Progenitor cell of endocrine pancreas (in vitro differentiated cells): ENCODE measurements around the gene RASAL2. TPM values are rescaled to one million over a fixed set of nuclear protein-coding genes. Genes with fewer than 3 reads are reported as not detected.

Source experiments
- DNase-seq: peaks from one replicate; pipeline ENCODE4 v3.0.0; 2021; ENCODE audit warnings: low spot score; ENCODE audit not compliant: unreplicated experiment
- H3K27ac Mint-ChIP-seq: 2 replicates; pipeline ENCODE4 v1.8.0; 2021; ENCODE audit warnings: mild to moderate bottlenecking, moderate library complexity, mixed read lengths
- H3K27me3 Mint-ChIP-seq: 2 replicates; pipeline ENCODE4 v1.8.0; 2021; ENCODE audit warnings: mixed read lengths
- H3K36me3 Mint-ChIP-seq: 2 replicates; pipeline ENCODE4 v1.8.0; 2022; ENCODE audit warnings: mixed read lengths; ENCODE audit not compliant: insufficient read depth
- H3K4me1 Mint-ChIP-seq: 2 replicates; pipeline ENCODE4 v1.8.0; 2021; ENCODE audit warnings: low read depth, mixed read lengths
- H3K4me3 Mint-ChIP-seq: 2 replicates; pipeline ENCODE4 v1.8.0; 2021; ENCODE audit warnings: low read depth, mild to moderate bottlenecking, moderate library complexity, mixed read lengths
- H3K9me3 Mint-ChIP-seq: 2 replicates; pipeline ENCODE4 v1.8.0; 2021; ENCODE audit warnings: low read depth, mixed read lengths
- total RNA-seq: library from RNA; stranded (reverse); gene quantifications from 2 replicates; pipeline ENCODE4 v1.2.1, GENCODE V29; 2021
- TF ChIP-seq, protein P1 (sequence below): fragments of 200-600 bp; sonication (generic); IDR thresholded peaks from one replicate; pipeline ENCODE4 v1.5.0; 2021; ENCODE audit warnings: antibody characterized with exemption, mild to moderate bottlenecking; ENCODE audit not compliant: unreplicated experiment

Gene RASAL2
- total RNA-seq, 1 donor from 2014 or later: 28.5 TPM

DNA sequence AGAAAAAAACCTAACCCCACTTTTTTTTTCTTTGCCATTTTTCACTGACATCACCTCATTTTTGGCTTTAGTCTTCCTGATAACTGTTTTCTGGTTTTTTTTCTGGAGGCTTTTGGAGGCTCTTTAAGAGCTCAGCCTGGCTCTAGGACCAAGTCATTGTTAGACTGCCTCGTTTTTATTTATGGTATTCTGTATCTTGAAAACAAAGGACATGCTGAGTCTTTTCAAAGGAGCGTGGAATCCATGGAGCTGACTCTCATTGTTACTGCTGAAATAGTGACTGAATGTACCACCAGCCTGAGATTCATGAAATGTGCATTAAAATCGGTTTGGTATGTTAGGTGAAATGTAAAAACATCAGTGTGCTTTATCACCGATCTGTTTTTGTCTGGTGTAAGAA, 28.0 kb downstream of the RASAL2 start:
- TF ChIP-seq, protein P1, sequence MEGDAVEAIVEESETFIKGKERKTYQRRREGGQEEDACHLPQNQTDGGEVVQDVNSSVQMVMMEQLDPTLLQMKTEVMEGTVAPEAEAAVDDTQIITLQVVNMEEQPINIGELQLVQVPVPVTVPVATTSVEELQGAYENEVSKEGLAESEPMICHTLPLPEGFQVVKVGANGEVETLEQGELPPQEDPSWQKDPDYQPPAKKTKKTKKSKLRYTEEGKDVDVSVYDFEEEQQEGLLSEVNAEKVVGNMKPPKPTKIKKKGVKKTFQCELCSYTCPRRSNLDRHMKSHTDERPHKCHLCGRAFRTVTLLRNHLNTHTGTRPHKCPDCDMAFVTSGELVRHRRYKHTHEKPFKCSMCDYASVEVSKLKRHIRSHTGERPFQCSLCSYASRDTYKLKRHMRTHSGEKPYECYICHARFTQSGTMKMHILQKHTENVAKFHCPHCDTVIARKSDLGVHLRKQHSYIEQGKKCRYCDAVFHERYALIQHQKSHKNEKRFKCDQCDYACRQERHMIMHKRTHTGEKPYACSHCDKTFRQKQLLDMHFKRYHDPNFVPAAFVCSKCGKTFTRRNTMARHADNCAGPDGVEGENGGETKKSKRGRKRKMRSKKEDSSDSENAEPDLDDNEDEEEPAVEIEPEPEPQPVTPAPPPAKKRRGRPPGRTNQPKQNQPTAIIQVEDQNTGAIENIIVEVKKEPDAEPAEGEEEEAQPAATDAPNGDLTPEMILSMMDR: no peak
- Mint-ChIP-seq H3K4me3 (no peak overlapping the region), H3K27ac (no peak overlapping the region), H3K27me3 (no peaks in the 10 kb centered on the region), H3K9me3 (peaks cover 13% of the 10 kb centered on the region), H3K4me1 (peaks cover 6% of the 10 kb centered on the region), H3K36me3 (peaks cover 7% of the 10 kb centered on the region)
- DNase-seq: no peak

DNA sequence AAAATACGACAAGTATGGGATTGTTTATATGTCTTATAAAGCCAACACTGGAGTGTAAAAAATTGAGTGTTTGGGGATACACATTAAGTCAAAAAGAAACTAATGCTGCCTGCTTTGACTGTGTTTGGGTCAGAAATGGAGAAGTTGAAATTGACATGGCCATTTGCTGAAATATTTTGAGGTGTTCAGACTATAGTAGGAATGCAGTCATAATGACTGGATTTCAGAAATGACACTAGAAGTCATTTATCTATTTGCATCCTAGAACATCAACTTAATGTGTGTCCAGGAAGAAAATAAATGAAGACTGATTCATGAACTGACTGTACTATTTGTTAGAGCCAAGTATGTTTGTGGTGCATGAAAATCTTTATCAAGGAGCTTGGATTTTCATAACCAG, 28.4 kb downstream of the RASAL2 start:
- Mint-ChIP-seq H3K9me3 (peaks cover 13% of the 10 kb centered on the region), H3K27me3 (no peaks in the 10 kb centered on the region), H3K4me3 (no peak overlapping the region), H3K36me3 (peaks cover 7% of the 10 kb centered on the region), H3K27ac (no peak overlapping the region), H3K4me1 (peaks cover 7% of the 10 kb centered on the region)
- DNase-seq: no peak
- TF ChIP-seq, protein P1: no peak

DNA sequence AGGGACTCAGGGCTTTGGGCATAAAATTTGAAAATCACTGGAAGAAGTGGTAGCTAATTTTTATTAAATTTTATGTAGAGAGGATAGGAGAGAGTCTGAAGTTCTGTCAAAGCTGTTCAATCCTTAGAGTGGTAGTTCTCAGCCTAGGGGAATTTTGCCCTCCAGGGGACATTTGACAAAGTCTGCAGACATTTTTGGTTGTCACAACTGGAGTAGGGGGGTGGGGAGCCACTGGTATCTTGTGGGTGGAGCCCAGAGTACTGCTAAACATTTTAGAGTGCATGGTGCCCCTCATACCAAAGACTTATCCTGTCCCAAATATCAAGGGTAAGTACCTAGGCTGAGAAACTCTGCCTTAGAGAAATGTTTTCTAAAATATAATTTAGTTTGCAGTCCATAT, 30.2 kb downstream of the RASAL2 start:
- H3K4me3 Mint-ChIP-seq: no peak overlapping the region
- H3K36me3 Mint-ChIP-seq: peaks cover 7% of the 10 kb centered on the region
- no peak overlapping the region for H3K27ac Mint-ChIP-seq
- DNase-seq: no peak
- H3K9me3 Mint-ChIP-seq: peaks cover 13% of the 10 kb centered on the region
- TF ChIP-seq, protein P1: no peak
- H3K27me3 Mint-ChIP-seq: no peaks in the 10 kb centered on the region
- H3K4me1 Mint-ChIP-seq: peaks cover 9% of the 10 kb centered on the region

DNA sequence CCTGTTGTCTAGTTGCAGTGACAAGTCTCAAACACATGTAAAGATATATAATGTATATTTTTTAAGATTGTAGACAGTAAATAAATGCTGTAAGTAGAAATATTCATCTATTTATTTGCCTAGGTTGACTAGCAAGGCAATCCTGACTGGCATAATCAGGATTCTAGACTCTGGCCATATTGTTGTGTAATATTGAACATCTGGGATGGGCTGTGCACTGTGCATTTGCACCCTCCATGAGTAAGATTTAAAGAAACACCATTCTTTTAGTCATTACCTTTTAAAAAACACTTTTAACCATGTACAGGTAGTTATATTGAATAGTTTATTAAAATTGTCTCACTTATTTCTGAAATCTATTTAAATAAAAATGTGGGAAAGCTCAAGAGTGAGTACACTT, 32.4 kb downstream of the RASAL2 start:
- Mint-ChIP-seq H3K27ac (peak overlapping the region; percentile 80), H3K4me1 (peaks cover 9% of the 10 kb centered on the region)

DNA sequence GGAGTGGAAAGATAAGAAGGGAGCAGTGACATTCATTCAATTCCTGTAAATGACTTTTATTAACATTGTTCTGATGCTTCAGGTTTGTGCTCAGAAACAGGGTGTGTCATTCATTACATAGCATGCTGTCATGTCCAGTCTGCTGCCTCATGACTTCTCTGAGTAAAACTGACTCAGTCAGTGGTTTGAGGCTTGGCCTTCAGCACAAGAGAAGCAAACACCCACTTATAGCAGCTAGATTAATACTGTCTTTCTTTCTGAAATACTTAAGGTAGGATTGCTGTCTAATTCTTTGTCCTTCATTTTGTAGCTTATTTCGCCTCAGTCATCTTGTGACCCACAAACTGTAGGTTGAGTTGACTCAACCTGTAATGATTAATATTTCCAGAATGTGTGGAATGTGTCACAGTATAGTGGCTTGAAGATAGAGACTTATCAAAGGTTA, 32.9 kb downstream of the RASAL2 start:
- no peaks in the 10 kb centered on the region for H3K27me3 Mint-ChIP-seq
- H3K36me3 Mint-ChIP-seq: peaks cover 1% of the 10 kb centered on the region
- DNase-seq: no peak
- H3K4me1 Mint-ChIP-seq: peaks cover 9% of the 10 kb centered on the region
- no peak overlapping the region for H3K4me3 Mint-ChIP-seq
- peak overlapping the region; percentile 80 for H3K27ac Mint-ChIP-seq
- TF ChIP-seq, protein P1: no peak
- H3K9me3 Mint-ChIP-seq: peaks cover 5% of the 10 kb centered on the region

More for the DNA sequence above, 32.4 kb downstream of the RASAL2 start:
- Mint-ChIP-seq H3K9me3 (peaks cover 5% of the 10 kb centered on the region), H3K27me3 (no peaks in the 10 kb centered on the region), H3K4me3 (no peak overlapping the region), H3K36me3 (peaks cover 1% of the 10 kb centered on the region)
- TF ChIP-seq, protein P1: no peak
- no peak for DNase-seq
